Activated naive CD8-positive, alpha-beta T cell treated with anti-CD3 and anti-CD28 coated beads, Interleukin-2, amount 50 U/mL, for 16 hours (primary cell): ENCODE results near the gene TRPM1.

Source experiments
- DNase-seq: peaks from one replicate; pipeline ENCODE4 v3.0.0-alpha.2; 2020; ENCODE audit warnings: low read depth, low spot score

The TRPM1 gene

DNA sequence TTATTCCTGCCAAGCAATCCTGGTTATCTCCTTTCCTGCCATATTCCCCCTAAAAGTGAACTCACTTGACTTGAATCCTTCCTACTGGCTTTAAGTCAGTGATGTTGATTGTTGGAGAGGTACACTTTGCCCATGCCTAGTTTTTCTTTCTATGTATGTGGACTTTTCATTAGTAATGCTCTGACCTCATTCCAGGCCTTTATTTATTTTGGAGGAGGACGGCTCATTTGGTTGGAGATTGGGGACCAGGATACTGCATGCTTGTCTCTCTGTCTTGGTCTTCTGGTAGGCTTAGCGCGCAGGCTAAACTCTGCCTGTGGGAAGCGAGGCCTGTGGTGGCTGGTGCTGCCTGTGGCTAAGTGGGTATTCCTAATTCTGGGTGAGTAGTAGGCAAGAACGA lies 81.0 kb downstream of the TRPM1 start:
- DNase-seq: no peak

DNA sequence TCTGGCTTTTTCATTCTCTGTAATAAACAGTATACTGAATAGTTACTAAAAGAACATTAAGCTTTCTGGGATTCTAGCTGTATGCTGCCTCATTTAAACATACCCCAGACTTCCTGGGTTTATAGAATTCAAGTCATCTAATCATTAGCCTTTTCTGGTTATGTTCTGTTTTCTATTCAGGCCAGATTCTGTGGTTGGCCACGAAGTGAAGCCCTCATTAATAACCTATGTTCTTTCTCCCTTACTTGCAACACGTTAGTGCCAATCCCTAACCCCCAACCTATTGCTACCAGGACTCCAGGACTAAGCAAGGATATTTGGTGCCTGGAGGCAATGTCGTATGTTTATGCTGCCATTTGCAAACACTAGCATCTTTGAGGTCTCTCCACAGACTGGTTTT lies 81.5 kb downstream of the TRPM1 start:
- DNase-seq: no peak

DNA sequence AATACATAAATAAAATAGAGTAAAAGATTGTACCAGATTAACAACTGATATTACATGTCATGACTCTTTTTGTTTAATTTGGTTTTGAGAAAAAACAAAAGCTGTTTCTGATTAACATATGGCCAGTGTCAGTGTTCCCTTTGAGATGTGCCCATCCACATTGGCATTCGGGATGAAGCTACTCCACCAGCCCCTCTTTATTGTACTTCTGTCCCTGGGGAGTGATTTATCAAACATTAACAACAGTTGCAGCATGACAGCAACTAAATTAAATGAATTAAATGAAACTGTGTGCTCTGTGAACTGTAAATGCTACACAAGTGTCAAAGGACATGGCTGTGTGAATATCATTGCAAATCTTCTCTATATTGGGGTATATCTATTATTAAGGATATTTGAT lies 84.2 kb downstream of the TRPM1 start:
- DNase-seq: no peak

DNA sequence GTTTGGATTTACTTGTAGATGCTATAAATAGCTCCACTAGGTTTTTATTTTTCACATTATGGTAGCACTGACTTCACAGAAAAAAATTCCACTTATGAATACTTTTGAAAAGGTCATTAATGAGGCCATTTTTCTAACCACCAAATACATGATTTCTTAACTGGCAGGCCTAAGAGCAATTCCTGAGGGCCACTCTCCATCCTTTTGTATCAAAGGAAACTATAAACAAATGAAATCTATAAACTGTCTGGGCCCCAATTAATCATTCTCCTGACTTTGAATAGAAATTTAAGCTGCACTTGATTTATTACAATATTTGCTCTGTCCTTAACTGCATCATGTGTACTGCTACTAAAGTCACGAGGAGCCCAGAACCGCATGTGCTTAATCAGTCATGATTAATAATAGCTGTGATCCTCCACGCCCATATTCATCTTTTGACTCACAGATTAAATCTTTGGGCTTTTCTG lies 85.0 kb downstream of the TRPM1 start:
- no peak for DNase-seq

DNA sequence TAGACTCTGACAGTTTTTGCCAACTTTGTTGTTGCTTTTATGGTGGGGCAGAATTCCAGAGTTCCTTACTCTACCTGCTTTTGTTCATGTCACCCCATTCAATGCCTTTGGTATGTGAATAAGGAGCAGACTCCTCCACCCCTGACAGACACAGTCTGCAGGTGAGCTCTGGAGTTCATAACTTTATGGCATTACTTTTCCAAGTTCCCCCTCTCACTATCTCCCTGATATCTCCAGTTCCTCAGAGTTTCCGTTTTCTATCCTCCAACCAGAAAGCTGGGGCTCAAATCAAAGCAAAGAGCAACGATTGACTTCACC lies 87.0 kb downstream of the TRPM1 start:
- DNase-seq: no peak

DNA sequence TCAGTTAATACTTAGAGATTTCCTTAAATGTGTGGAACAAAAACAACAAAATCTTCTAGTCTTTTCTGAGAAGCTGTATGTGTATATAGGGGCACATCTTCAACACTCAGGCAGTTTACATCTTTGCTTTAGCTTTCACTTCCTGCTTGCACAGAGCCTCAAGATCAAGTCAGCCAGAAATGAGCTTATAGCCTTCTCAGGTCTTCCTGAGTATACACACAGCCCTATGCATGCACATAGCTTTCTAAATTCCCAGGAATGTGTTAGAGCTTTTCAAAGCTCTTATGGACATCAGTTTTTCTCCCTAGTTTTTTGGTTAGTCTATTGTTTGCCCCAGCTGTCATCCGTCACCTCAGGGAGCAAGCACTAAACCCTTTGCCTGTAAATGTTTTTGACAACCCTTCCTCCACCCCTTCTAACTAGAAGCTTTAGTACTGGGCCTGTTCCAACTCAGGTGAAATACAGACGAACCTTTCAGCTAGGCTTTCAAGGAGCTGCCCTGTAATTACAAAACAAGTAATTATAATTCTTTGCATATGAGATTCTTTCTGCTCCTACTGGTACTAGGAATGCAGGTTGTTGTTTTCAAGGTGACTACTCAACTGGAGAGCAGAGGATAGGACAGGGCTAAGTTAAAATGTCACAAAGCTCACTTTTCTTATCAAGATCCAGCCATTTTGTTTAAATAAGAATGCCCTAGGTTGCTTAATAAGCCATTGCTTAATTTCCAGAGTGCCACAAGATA lies 87.5 kb downstream of the TRPM1 start:
- DNase-seq: no peak

DNA sequence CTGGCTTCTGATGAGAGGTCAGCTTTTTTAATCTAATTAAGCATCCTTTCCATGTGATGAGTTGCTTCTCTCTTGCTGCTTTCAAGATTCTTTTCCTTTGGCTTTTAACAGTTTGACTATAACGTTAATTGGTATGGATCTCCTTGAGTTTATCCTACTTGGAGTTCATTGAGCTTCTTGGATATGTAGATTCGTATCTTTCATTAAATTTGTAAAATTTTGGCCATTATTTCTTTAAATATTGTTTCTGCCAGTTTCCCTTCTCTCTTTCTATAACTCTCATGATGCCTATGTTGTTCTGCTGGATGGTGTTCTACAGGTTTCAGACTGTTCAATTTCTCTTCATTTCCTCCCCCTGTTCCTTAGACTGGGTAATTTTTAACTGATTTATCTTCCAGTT lies 89.1 kb downstream of the TRPM1 start:
- DNase-seq: no peak

DNA sequence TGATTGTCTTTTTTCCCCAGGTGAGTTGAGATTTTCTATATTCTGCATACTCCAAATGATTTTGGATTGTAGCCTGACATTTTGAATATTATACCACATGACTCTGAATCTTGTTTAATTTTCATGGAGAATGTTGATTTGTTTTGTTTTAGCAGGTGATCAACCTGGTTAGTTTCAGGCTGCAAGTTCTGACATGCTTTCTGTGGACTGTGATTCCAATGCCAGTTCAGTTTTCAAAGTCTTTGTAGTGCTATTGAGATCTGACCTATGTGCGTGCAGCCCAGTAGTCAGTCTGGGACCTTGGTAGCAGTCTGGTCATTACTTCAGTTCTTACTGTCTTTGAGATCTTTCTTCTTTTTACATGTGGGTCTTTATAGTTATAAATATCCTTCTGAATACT lies 91.5 kb downstream of the TRPM1 start:
- no peak for DNase-seq

DNA sequence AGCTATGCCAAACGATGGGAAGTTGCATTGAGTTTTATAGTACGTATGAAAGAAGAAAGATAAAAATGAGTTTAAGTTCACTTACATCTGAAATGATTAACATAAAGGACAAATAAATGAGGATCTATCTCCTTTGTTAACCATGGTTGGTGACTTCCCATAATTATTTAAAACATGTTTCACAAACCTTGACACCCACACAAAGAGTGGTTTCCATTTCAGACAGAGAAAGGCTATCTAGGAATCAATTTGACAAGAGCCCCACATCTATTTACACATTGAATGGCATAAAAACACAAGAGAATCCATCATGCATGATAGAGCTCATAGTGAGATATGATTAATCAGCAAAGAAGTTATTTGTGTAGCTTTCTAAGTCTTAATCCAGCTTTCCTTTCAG lies 95.9 kb downstream of the TRPM1 start:
- DNase-seq: no peak

DNA sequence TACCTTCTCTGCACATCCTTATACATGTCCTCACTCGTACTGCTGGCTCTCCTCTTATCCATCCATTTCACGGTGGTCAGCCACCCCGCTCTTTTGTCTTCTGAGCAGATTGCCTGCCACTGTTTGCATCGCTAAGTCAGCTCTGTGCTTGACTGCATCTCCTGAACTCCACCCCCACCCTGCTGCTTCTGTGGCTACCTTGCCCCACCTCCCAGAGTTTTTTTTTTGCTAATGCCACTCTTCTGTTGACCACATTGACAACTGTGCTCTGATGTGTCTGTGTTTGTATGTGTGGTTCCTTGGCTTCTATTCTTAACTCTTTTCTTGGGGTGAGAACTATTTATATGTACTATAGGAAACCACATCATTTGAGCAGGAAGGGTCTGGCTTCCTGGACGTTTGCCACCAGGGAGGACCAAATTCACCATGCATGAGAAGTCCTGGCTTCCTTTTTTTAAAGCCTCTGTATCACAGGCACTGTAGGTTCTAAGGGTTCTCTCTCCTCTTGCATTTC lies 97.2 kb downstream of the TRPM1 start:
- DNase-seq: no peak

DNA sequence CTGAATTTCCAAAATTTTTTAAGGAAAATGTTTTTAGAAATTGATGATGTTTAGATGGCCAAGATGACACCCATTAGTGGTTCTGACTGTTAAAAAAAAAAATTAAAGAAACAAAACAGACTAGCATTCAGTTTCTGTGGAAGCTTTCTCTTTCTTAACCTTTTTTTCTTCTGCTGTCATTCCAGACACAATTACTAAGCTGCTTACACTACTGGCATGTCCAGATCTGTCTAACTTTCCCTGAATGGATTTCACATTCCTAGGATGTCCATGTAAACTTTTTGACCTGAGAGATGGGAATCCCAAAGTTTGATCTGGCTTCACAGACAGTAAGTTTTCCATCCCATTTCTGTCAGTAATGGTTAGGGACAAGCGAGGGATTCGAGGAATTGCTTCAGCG lies 99.8 kb downstream of the TRPM1 start:
- DNase-seq: no peak

DNA sequence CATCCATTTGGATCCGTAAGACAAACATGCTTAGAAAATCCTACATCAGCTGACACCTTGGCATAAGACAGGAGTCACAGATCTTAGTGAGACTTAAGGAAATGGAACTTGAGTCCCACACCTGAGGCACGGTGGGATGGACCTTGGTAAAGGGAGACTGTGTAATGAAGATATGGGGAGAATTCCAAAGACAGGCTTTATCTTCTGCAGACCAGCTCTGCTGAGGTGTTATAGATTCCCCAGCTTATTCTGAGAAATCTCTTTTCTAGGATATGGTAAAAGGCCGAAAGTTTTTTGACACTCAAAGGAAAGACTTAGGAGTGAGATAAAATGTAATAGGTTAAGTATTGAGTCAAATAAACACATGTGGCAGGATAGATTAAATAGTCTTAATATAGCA lies 101.8 kb downstream of the TRPM1 start:
- no peak for DNase-seq

DNA sequence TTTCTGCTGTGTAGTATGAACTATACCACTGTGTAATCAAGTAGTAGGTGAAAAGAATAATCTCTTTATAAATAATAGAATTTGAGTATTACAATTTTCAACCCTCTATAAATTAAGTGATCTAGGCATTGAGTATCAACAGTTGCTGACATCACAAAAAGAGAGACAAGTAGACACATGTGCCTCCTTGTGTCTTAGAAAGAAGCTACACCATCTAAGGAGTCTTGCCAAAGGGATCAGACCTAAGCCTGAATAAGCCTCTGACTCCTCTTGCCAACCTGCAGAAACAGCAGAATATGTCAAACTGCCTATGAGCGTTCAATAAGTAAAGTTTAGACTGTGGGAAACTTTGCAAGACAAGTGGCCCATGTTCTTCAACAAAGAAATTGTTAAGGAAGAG lies 104.3 kb downstream of the TRPM1 start:
- DNase-seq: no peak

DNA sequence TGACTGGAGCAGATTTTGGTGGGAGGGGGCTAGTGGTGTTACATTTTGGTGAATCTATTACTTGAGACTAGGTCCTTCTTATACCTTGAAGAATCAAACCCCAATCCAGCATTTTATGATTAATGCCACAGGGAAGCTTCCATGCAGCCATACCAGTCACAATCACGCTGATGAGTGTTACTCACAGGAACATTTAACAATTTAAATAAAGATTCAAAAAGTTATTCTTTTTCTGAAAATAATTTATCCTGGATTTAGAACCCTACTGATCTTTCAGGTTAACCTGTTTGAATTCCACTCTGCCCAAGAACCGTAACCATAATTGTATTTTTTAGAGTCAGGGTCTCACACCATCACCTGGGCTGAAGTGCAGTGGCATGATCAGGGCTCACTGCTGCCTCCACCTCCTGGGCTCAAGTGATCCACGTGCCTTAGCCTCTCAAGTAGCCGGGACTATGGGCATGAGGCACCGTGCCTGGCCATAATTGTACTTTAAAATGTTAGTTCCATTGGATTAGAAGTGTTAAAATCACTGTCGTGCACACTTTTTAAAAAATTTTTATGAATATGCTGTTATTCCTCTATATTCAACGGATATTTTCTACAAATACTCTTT lies 109.2 kb downstream of the TRPM1 start:
- no peak for DNase-seq

DNA sequence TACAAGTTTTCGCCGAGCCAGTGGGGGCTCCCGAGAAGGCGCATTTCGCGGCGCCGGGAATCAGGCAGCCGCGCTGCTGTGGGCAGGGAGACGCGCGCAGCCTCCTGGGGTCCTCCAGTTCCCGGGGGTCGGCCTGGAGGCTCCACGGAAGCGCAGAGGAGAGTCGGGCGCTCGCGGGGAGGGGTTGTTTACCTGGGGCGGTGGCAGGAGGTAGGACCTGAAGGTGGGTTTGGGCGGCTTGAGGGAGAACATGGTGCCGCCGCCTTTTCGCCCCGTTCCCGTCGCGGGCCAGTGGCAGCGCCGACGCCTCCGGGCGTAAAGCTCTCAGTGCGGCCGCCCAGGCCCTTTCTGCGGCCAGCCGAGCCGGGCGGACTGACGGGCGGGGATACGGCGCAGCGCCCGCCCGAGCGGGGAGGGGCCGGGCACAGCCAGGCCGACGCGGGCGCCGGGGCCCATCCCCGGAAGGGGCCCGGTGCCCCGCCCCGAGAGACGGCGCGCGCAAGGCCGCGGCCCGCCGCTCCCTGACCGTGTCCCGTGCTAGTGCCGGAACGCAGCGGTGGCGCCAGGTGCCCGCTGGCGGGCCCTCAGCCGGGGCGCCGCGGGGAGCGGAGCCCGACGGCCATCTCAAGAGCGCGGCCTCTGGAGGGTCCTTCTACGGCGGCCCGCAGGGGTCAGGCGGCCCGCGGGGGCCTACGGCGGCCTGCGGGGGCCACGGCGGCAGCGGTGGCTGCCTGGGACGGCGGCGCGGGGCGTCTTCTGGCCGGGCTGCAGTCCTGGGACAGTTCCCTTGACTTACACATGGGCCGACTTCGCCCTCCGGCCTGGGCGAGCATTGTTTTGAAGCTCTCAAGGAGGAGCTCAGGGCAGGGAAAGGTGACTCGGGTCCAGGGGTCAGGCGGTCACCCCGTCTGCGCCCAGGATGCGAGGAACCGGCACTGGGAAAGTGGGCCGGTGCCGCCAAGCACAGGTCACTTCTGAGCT lies 110.0 kb downstream of the TRPM1 start, which contains the start of gene MTMR10:
Gene MTMR10, minus strand, starts transcription at position 374 of the 981 bp plus-strand sequence. Its CDS starts 122 bp downstream, at position 252.
- peak; percentile 27 for DNase-seq

DNA sequence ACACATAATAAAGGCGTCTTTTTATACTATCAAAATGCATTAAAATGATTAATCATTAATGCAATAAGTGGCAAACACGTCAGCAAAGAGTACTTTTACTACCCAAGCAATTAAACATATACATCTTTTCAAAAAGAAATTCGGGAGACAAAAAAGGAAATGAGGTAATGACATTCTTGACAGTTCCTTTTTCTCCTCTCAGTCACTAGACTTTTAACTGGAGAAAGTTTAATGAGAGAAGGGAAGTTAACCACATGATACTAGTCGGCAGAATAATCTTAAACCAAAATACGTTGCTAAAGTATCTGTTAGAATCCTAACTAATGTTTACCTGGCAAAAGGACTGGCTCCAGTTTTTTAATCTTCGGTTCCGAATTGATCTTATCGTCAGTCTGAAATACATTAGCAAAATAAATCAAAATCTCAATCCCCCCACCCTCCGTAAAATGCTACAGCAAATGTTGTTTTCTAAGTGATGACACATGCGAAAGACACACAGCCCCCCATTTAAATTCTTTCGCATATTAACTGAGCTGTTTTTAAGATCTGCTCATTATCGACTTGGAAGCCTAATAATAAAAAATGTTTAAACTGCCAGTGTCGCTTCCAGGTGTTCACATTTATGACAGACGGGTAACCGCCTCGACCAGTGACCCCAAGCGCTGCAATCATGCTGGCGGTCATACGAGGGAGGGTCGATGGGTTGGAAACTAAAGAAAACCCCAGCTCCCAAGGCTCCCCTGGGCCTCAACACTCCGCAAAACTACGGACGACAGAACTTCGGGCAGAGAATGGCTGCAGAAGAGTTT lies 110.9 kb downstream of the TRPM1 start:
- no peak for DNase-seq

DNA sequence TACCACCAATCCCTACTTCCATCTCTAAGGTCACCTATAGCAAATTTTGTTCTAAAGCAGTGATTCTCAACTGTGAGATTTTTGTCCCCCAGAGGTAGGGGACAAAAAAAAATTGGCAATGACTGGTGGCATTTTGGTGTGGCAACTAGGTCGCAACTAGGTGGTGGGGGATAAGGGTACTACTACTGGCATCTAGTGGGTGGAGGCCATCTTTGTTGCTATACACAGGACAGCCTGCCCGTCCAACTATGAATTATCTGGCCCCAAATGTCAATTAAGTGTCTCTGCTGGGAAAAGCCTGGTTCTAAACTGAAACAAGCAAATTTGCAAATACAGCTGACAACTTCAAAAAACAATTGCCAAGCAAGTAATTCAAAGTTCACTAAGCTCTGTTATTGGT lies 111.5 kb downstream of the TRPM1 start:
- no peak for DNase-seq

DNA sequence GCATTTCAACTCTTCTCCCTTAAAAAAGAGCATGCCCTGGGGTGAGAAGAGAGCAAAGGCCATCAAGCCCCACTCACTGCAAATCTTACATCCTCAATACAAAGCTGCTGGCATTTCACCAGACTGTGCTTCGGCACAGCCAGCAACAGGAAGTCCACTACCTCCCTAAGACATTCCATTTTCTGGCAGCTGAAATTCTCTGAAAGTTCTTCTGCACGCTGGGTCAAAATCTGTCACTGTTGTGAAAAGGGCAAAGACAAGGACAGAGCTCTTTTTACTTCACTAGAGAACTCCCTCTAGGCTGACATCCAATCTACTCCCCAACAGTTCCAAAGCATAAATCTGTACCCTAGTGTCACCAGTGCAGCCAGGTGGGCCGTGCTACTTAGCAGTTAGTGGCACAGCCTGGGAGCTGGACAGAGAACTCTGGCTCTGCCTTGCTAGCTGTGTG lies 116.4 kb downstream of the TRPM1 start:
- DNase-seq: no peak

DNA sequence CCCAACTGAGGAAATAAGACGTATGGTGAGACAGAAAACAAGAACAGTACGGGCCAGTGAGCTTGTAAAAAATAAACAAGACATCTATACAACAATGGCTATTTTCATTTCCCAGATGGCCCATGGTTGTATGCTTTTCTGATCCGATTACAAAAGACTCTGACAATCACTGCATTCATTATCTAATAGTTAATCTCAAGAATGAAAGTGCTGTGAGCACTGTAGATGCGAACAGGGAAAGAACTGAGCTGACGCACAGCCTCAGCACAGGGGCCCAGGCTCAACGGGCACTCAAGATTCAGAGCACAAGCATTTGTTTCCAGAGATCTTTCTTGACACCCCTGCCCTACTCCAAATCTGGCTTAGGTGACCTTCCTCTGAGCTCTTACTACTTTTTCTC lies 117.0 kb downstream of the TRPM1 start:
- DNase-seq: no peak

DNA sequence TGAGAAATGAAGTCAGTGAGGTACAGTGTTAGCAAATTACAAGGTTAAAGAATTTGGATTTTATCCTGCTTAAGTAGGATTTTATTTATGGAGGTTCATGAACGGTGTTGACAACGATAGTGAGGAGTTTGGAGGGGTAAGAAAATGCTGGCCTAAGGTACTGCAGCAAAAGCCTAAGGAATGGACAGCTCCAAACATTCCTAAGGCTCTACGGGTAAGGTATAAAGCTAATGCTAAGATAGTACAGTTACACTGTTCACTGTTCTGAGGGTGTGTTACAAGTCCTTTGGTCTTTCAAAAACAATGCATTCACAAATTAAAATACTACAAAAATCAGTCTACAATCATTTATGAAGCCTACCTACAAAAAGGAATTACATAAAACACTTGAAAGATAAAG lies 117.4 kb downstream of the TRPM1 start:
- no peak for DNase-seq

DNA sequence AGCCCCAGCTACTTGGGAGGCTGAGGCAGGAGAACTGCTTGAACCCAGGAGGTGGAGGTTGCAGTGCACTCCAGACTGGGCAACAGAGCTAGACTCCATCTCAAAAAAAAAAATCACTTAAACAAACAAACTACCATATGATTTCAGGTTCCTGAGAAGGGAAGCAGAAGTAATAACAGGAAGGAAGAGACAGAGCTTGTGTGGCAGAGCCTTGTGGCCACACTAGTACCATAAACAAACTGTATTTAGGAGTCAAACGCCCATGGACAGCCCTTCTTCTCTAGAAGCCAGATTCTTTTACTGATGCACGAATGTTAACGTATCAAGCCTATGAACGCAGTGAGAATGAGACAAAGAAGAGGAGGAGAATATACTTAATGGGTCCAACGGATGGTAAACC lies 122.1 kb downstream of the TRPM1 start:
- DNase-seq: no peak
